Hematopoietic multipotent progenitor cell treated with erythropoietin and hydrocortisone succinate and interleukin-3 and kit ligand, for 8 days (in vitro differentiated cells): ENCODE results near the gene SMC2.

ENCODE experiments used
- DNase-seq: peaks from one replicate; pipeline ENCODE4 v3.0.0-alpha.2; 2015

Gene SMC2

GRCh38 chr9:104093647-104094533 lies at the start of gene SMC2:
Gene SMC2 (plus strand): TSS chr9:104094309. CDS start chr9:104095385, 1,076 bp downstream.
- peak; percentile 95 for DNase-seq

GRCh38 chr9:104068546-104068945 lies 25.6 kb upstream of the SMC2 start:
- DNase-seq = no peak

- DNase-seq = no peak
These were observed 24.8 kb upstream of the SMC2 start for GRCh38 chr9:104069288-104069687.

- no peak for DNase-seq
These were observed 22.5 kb upstream of the SMC2 start for GRCh38 chr9:104071589-104071988.

- DNase-seq = no peak
These were observed 20.9 kb upstream of the SMC2 start for GRCh38 chr9:104073098-104073769.

GRCh38 chr9:104073770-104074133 lies 20.4 kb upstream of the SMC2 start:
- no peak for DNase-seq

- no peak for DNase-seq
These were observed 19.2 kb upstream of the SMC2 start for GRCh38 chr9:104074876-104075275.

GRCh38 chr9:104075801-104076753 lies 18.0 kb upstream of the SMC2 start:
- no peak for DNase-seq

- DNase-seq = no peak
These were observed 15.5 kb upstream of the SMC2 start for GRCh38 chr9:104078596-104078995.

- no peak for DNase-seq
These were observed 13.1 kb upstream of the SMC2 start for GRCh38 chr9:104080983-104081382.

- no peak for DNase-seq
These were observed 11.9 kb upstream of the SMC2 start for GRCh38 chr9:104082168-104082567.

- no peak for DNase-seq
These were observed 8.6 kb upstream of the SMC2 start for GRCh38 chr9:104085525-104085924.

- no peak for DNase-seq
These were observed 6.2 kb upstream of the SMC2 start for GRCh38 chr9:104087894-104088293.

GRCh38 chr9:104088416-104088815 lies 5.7 kb upstream of the SMC2 start:
- no peak for DNase-seq

- DNase-seq = no peak
These were observed 3.5 kb upstream of the SMC2 start for GRCh38 chr9:104090578-104090977.

GRCh38 chr9:104091116-104091515 lies 3.0 kb upstream of the SMC2 start:
- no peak for DNase-seq

GRCh38 chr9:104091708-104092107 lies 2.4 kb upstream of the SMC2 start:
- DNase-seq = peak; percentile 30

GRCh38 chr9:104092192-104092591 lies 1.9 kb upstream of the SMC2 start:
- DNase-seq = no peak

GRCh38 chr9:104092875-104093600 lies 1.1 kb upstream of the SMC2 start:
- DNase-seq = peak; percentile 9

- no peak for DNase-seq
These were observed 466 bp downstream of the SMC2 start for GRCh38 chr9:104094534-104095015.

GRCh38 chr9:104099630-104100029 lies 5.5 kb downstream of the SMC2 start:
- no peak for DNase-seq

GRCh38 chr9:104104360-104104759 lies 10.3 kb downstream of the SMC2 start:
- peak; percentile 73 for DNase-seq
